Activated T-cell treated with anti-CD3 and anti-CD28 coated beads for 4 hours (primary cell): ENCODE results near the gene SYDE2.
"Not testable (repeated sequence)": the region's sequence is repeated elsewhere in the genome, so short reads cannot be mapped to it uniquely, and the experiment has no call there.

Source experiments
- DNase-seq: peaks from one replicate; pipeline ENCODE4 v3.0.0-alpha.2; 2020

The SYDE2 gene

GRCh38 chr1:85157436-85157835 is 43.4 kb downstream of the SYDE2 start:
- no peak for DNase-seq

DNA sequence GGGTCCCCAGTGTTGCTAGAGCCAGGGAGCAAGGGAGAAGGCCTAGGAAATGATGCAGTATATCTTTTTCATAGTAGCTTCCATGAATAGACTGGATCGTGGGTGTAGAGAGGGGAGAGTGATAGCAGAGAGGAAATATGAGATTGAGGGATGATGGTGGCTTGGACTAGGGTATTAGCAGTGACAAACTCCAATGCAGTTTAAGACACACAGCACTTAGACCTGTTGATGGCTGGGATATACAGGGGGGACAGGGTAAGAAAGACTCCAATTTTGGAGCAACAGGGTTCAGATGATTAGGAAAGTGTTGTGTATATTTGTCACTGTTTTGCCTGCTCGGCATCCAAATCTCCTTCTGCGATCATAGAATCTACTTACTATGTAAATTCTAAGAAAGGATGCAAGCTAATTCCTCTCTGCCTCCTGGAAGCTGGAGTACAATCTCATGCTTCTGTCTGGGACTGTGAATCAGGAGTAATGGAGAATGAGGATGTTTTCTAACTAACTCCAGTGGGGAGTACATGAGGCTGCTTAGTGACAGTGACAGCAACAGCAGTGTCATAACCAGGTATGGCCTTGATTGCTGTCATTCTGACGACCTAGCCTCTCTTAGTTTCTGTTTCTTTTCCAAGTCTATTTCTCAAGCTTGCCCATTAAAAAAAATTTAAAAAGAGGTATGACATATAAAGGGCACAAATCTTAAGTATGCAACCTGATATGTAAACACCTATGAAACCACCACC is 47.5 kb downstream of the SYDE2 start:
- no peak for DNase-seq

DNA sequence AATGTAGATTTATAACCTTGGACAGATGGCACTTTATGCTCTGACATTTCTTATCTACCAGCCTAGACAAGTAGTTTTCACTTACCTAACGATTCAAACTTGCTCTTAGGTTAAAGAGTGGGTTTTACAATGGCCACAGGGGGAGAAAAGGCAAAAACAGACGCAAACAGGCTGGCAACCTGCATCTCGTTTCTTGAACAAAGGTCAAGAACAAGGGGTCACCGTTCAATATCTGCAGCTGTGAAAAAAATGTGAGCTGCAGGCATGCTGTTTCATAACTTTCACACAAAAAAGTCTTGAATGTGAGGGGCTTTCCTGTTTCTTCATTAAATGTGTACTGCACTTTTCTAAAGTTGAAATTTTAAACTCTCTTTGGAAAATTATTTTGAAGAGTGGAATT is 49.4 kb downstream of the SYDE2 start:
- no peak for DNase-seq

- no peak for DNase-seq
Measured at GRCh38 chr1:85149805-85150204, 51.0 kb downstream of the SYDE2 start.

DNA sequence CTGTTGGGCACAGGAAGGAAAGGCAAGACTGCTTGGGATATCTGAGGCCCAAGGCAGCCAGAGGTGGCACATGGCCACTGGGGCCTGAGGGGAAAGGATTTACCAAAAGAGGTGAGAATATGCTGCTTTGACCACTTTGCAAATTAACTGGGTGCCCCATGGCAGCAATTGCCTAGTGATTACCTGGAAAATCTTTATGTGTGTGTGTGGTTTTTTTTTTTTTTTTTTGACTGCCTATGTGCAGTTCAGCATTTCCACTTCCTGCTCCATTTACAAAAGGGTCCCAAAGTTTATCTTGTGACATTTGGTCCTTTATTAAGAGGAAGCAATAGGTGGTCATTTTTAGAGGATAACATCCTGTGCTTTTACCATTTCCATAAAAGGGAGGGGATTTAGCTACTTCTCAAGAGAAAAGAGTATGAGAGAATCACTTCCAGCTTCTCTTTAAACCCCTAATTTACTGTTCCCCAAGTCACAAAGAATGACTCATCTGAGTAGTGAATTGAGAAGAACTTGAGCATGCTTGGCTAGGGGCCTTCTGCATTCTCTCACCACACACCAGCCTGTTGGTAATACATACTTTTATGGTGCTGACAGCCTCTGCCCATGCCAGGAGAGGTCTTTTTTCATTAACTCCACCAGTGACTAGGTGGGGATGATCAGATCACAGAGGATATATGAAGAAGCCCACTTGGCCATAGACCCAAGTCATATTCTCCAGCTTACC is 52.1 kb downstream of the SYDE2 start:
- DNase-seq: no peak

DNA sequence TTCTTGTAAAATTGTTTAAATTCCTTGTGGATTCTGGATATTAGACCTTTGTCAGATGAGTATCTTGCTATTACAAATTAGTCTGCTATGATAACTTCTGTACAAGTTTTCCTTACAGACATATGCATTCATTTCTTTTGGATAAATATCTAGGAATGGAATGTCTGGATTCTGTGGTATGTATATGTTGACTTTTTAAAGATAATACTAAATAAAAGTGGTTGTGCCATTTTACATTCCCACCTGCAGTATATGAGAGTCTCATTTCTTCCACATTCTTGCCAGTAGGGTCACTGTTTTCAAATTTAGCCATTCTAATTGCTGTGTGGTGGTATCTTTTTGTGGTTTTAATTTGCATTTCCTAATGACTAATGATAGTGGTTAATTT is 53.9 kb downstream of the SYDE2 start:
- DNase-seq: no peak

DNA sequence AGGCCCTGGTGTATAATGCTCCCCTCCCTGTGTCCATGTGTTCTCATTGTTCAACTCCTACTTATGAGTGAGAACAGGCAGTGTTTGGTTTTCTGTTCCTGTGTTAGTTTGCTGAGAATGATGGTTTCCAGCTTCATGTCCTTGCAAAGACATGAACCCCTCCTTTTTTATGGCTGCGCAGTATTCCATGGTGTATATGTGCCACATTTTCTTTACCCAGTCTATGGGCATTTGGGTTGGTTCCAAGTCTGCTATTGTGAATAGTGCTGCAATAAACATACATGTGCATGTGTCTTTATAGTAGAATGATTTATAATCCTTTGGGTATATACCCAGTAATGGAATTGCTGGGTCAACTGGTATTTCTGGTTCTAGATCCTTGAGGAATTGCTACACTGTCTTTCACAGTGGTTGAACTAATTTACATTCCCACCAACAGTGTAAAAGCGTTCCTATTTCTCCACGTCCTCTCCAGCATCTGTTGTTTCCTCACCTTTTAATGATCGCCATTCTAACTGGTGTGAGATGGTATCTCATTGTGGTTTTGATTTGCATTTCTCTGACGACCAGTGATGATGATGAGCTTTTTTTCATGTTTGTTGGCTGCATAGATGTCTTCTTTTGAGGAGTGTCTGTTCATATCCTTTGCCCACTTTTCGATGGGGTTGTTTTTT is 54.4 kb downstream of the SYDE2 start:
- DNase-seq: not testable (repeated sequence)

DNA sequence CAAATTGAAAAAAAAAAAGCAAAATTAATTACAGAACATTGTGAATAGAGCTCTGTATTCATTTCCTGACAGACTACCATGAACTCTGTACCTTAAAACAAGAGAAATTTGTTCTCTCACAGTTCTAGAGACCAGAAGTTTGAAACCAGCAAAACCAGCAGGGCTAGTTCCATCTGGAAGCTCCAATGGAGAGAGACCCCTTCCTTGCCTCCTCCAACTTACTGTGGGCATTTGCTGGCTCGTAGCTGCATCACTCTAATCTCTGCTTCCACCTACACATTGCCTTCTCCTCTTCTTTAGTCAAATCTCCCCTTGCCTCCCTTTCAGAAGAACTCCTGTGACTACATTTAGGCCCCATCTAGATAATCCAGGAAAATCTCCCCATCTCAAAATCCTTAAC is 56.5 kb downstream of the SYDE2 start:
- no peak for DNase-seq

DNA sequence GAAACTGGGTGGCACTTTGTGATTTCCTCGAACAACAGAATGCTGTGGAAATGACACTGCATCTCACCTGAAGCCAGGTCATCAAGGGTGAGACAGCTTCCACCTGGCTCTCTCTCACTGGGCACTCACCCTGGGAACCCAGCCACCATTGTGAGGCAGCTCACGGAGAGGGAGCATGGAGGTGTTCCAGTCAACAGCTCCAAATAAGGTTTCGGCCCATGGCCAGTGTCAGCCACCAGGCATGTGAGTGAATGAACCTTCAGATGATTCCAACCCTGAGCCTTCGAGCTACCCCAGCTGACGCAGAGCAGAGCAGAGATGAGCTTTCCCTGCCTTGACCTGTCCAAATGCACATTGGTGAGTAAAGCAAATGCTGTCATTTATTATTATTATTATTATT is 58.1 kb downstream of the SYDE2 start:
- DNase-seq: no peak

DNA sequence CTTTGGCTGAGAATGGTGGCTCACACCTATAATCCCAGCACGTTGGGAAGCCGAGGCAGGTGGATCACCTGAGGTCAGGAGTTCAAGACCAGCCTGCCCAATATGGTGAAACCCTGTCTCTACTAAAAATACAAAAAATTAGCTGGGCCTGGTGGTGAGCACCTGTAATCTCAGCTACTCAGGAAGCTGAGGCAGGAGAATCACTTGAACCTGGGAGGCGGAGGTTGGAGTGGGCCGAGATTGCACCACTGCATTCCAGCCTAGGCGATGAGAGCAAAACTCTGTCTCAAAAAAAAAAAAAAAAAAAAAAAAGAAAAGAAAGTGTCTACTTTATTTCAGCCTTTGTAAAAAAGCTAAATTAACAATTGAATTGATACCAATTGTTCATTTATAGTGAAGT is 62.4 kb downstream of the SYDE2 start:
- not testable (repeated sequence) for DNase-seq

- DNase-seq: no peak
Measured at GRCh38 chr1:85137660-85138059, 63.2 kb downstream of the SYDE2 start.

- no peak for DNase-seq
Measured at GRCh38 chr1:85135392-85135798, 65.4 kb downstream of the SYDE2 start.

GRCh38 chr1:85134583-85135391 is 66.0 kb downstream of the SYDE2 start:
- no peak for DNase-seq

DNA sequence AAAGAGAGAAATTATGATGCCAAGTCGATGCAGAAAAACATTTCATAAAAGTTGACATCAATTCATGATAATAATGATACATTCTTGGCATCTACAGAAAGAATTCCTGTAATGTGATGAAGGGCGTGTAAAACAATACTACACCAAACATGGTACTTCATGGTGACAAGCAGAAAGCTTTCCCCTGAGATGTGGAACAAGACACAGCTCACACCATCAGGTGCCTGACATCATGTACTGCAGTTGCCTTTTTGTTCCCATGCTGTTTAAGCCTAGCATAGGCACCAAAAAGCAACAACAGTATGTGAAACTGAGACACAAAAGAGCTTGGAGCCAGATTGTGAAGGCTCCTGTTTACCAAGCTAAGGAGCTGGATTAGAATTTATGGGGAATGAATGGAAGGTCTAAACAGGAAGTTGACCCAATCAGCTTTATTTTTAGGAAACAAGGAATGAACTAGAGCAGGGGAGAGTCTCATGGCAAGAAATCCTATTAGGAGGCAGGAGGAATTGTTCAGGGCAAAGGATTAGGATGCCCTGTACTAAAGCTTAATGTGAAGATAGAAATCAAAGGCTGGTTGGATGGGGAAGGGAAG is 67.2 kb downstream of the SYDE2 start:
- DNase-seq: no peak

DNA sequence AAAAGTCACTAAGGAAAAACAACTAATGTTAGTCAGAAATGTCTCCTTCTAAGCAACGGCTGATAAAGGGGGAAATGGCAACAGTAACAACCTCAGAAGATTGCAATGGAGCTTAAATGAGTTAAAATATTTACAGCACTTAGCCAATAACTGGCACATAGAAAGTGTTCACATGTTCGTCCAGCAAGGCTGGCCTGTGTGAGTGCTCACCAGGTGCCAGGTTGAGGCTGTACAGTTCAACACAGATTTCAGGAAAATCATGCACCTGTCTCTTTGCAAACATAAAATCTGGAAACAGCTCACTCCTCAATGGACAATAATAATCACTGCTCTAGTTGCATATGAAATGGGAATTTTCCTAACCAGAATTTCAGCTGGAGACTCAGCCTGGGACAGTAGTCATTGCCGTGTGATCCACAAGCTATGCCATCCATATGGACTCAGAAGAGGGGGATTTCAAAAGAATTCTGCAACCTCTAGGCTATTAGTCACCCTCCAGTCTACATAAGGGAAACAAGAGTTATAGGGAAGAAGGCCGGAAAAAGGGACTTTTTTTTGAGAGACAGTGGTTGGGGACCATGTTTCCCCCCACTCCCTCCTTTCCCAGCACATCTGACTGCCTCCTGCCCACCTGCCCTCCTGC is 68.6 kb downstream of the SYDE2 start:
- no peak for DNase-seq

DNA sequence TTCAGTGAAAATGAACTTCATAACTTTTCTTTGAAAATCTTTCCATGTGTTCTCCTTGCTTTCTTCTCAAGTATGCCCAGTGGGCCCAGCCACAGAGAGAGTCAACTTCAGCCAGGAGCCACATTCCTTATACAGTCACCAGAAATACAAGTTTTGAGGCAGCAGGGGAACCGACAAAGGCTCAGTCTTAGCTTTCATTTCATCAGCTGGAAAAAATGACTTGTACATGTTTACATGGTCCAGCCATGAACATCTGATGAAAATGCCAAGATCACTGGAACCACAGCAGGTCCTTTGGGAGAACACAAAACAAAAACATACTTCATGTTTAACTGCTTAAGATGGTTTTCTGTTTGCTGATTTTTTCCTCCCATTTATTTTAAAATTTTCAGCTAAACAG is 72.5 kb downstream of the SYDE2 start:
- no peak for DNase-seq

- DNase-seq: no peak
Measured at GRCh38 chr1:85125891-85126290, 74.9 kb downstream of the SYDE2 start.

- no peak for DNase-seq
Measured at GRCh38 chr1:85124091-85124490, 76.7 kb downstream of the SYDE2 start.

GRCh38 chr1:85122169-85122568 is 78.6 kb downstream of the SYDE2 start:
- DNase-seq: no peak

DNA sequence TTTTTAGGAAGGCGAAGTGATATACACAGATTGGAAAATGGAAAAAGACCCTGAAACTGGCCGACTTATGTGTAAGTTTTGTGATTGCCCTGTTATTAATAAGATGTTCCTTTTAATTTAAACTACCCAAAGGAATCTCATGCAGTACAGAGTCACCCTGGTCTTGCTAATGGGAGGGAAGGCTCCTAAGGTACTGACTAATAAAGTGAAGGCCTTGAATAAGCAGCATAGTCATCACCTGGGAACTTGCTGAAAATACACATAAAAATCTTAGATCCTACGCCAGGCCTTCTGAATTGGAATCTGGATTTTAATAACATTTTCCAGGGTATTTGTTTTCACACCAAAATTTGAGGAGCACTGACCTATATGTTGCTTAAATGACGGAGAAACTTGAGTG is 79.1 kb downstream of the SYDE2 start:
- no peak for DNase-seq

GRCh38 chr1:85118751-85119150 is 82.1 kb downstream of the SYDE2 start:
- DNase-seq: no peak

- DNase-seq: no peak
Measured at GRCh38 chr1:85116856-85117255, 84.0 kb downstream of the SYDE2 start.
